Peyer's patch (tissue), 4 donors: Measurements from ENCODE around the gene CHRDL2.

Source experiments
- CTCF ChIP-seq, 6 experiments: fragments of 450-650 bp in 4 of 6; fragments of 200-600 bp in 2 of 6; sonication (generic) in 1 of 6; IDR thresholded peaks; one replicate each; pipeline ENCODE4 v1.5.1; 2017 to 2019; ENCODE audit warnings: antibody characterized with exemption in 6 of 6, mild to moderate bottlenecking in 3 of 6, moderate library complexity in 1 of 6
- POLR2A ChIP-seq, 2 donors: fragments of 450-650 bp; IDR thresholded peaks; one replicate each; pipeline ENCODE4 v1.5.1; 2017; ENCODE audit warnings: antibody characterized with exemption in 2 of 2, mild to moderate bottlenecking in 2 of 2, moderate library complexity in 2 of 2

- TF ChIP-seq POLR2A (IDR thresholded peaks at IDR 0.05), result no peak
- TF ChIP-seq CTCF (IDR thresholded peaks at IDR 0.05), result no peak
Observed at GRCh38 chr11:74729397-74729796, 1.8 kb downstream of the CHRDL2 start.
